HT-29 (cell line): Measurements from ENCODE around the gene MAPK9. TPM values are rescaled to one million over a fixed set of nuclear protein-coding genes. Genes with fewer than 3 reads are reported as not detected.
"Not testable (repeated sequence)": the region's sequence is repeated elsewhere in the genome, so short reads cannot be mapped to it uniquely, and the experiment has no call there.

Source experiments
- DNase-seq: peaks from one replicate; pipeline ENCODE4 v3.0.0-alpha.2; 2015; ENCODE audit warnings: low spot score
- total RNA-seq: library from RNA; depleted of rRNA; stranded (reverse); fragments of >200 nt; shearing (Covaris generic); gene quantifications from 2 replicates; pipeline ENCODE4 v1.2.3, GENCODE V29; 2014

MAPK9 gene
- total RNA-seq, 1 experiment from 2014 or later, result 24.0 TPM

GRCh38 chr5:180326989-180327565, 35.2 kb upstream of the MAPK9 start:
- no peak for DNase-seq

DNA sequence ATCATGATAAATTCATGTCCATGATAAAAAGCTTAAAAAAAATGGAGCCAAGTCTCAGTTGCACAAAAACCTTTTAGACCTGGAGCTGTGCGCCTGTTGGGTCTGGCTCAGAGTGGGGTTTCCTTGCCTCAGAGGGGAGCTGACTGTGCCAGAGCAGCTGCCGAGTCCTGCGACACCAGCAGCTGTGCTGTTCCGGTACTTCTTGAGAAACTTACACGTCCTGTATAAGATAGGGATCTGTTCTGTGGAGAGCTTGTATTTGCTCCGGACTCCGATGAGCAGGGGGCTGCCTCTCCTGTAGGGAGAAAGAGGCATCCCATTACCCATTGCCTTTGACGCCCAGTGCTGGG, 32.7 kb upstream of the MAPK9 start:
- no peak for DNase-seq

- no peak for DNase-seq
These were observed 32.2 kb upstream of the MAPK9 start for GRCh38 chr5:180323941-180324600.

DNA sequence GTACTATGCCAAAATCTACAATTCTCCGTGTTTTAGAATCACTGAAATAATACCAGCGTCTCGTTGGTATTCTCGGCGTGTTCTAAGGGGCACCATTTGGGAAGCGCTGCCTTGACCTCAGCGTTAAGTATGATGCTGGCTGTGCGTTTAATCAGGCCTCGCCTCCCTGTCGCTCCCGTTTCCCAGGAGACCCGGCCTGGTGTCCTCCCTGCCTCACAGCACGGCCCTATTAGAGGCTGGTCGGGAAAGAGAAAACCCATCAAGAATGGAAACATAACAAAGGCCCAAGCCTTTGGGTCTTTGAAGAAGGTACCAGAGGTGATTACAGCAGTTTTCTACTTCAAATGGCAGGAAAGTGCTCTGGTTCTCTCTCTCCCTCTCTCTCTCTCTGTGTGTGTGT, 31.3 kb upstream of the MAPK9 start:
- DNase-seq, result no peak

DNA sequence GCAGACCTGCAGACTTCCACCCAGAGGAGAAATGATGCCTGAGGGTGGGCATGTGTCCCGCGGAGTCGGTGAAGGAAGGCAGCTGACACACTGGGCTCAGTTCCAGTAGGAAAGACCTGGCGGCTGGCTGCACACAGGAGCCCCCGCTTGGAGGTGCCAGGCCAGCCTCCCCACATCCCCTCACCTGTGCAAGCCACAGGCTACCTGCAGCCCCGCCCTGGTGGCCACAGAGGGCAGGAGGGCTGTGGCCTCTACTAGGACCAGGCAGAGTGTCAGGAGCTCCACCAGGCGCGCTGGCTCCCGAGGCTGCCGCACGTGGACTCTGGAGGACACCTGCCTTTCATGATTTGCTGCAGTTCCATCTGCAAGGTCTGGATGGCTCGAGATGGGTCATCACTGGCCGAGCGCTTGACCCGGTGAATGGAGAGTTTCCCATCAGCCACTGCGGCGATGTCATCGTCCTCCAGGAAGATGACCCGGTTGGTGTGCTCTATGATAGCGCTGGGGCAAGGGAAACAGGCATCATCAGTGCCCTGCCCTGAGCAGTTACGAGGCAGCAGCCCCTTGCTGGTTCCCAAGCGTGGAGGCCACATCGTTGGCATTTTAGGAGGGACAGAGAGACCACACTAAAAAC, 26.7 kb upstream of the MAPK9 start:
- no peak for DNase-seq

DNA sequence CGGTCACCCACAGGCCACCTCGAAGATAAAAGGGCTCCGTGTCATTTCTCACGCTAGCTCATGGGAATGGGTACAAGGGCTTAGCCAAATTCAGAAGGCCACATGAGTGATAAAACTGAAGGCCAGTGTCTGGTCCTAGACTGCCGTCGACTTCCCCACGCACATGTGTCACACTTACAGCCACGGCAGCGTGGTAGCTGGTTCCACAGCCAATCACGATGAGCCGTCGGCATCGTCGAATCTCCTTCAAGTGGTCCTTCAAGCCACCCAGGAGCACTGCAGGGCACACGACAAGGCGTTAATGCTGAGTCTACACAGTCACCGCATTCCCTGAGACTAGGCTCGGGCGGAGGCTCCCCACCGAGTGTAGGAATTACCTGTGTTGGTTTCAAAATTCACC, 24.7 kb upstream of the MAPK9 start:
- no peak for DNase-seq

- peak; percentile 78 for DNase-seq
These were observed 23.9 kb upstream of the MAPK9 start for GRCh38 chr5:180315762-180316212.

DNA sequence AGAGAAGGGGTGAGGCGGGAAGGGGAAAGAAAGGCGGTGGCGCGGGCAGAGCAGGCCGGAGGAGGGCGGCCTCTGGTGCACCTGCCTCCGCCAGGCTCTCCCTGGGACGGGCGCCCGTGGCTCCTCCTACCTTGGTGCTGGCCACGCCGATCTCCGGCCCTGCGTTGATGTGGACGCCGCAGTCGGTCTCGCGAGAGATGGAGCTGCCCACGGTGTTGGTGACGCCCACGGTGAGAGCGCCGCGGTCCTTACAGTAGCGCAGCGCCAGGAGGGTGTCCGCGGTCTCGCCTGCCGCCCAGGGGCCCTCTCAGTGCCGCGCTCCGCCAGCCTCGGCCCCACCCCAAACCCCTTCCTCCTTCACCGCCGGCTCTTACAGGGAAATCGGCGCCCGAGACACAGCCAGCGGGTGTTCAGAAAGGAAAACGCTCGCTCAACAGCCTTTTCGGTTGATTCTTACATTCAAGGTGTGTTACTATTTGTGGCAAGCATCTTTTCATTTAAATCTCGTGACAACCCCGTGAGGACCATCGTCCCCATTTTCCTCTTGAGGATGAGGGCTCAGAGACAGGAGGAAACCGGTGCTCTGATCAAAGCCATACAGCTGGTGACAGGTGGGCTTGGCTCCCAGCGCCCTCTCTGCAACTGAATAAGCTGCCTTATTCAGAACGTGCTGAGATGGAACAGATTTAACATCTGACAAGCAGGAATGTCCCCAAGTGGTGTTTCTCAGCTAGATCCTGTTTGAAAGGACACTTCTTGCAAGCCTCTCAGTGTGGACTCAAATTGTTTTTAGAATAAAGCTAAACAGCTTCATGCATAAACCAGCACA, 22.0 kb upstream of the MAPK9 start:
- peak; percentile 89 for DNase-seq

GRCh38 chr5:180311216-180311615, 19.3 kb upstream of the MAPK9 start:
- DNase-seq, result no peak

- no peak for DNase-seq
These were observed 14.9 kb upstream of the MAPK9 start for GRCh38 chr5:180306796-180307195.

DNA sequence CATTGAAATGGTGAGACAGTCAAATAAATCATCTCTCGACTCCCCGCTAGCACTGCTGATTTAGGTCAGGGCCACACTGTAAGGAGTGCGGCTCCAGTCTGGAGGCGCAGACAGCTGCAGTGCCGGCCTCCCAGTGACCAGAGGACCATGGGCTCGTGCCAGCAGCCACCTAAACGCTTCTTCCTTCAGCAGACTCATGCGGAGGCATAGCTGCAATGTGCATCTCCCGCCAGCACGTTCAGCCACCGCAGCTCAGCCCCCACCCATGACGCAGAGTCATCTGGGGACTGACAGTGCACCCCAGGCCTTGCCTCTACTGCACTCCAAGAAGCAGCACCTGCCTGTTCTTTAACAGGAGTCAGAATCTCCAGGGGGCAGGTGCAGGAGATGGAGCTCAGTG, 13.6 kb upstream of the MAPK9 start:
- DNase-seq, result no peak

DNA sequence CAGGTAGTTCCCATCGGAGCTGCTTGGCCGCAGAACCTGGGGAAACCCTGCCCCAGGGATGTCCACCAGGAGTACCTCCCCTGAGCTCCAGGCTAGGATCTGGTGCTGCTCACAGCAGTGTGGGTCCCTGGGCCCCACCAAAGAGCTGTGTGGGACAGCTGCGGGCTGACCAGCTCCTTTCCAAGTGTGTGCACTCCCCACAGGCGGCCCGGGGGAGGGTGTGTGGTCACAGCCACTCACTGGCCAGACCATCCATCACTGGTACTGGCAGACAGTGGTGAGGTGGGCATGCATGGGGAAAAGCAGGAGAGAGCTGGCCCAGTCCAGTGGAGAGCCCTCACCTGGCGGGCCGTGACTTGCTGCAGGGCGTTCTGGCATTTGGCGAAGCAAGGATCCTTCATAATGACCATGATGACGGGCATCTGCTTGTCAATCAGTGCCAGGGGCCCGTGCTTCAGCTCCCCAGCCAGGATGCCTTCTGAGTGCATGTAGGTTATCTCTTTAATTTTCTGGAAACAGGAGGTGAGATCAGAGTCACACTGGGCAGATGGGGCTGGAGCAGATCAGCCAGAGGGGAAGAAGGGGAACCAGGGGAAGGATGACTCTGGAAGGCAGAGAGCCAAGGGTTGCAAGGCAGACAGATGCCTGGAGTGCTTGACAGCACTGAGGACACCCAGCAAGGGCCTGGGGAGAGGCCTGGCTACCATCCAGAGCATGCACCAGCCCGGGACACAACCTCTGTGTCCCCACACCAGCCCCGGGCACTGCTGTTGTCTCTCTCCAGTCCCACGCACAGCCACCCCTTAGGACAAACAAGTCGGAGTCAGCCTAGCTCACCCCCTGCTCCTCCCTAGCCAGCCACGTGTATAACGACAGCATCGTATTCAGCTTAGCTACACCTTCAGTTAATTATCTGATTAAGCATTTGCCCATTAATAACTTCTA, 12.8 kb upstream of the MAPK9 start:
- no peak for DNase-seq

DNA sequence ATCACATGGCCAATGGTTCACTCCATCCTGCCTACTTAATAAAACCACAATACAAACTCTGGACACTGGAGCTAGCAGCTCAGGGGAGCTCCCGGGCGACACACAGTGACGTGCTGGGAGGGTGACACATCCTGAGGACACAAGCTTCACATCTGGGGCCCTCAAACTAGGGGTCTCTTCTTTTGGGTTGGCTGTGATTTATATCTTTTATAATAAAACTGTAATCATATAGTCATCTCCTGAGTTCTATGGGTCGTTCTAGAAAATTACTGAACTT, 12.1 kb upstream of the MAPK9 start:
- DNase-seq, result no peak

DNA sequence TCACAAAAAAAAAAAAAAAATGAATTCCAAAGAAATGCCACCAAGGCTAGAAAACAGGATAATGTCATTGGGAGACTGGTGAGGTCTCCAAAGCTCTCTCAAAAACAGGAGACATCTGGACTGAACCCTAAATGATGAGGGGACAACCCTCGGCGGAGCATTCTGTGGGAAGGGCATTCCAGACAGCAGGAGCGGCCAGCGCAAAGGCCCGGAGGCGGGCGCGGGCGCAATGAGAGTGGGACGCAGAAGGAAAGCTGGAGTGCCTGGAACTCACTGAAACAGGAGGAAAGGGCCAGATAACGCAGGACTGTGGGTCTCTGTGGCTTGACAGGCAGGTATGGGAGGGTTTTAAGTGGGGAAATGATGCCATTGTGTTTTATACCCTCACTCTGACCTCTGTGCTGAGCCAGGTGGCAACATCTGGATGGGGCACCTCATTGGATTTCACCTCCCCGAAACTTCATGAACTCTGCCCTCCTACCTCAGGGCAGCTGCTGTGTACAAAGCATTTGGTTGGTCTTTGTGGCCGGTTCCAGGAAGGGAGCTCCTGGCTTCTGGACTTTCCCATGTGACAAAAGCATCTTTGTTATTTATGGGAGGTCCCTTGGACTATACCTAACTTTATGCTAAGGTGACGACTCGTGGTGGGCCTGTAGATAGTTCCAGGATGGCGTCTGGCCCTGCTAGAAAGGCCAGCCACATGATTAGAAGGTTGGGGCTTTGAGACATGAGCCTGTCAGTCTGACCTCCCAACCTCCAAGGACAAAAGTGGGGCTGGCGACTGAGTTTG, 11.5 kb upstream of the MAPK9 start:
- DNase-seq, result no peak

- no peak for DNase-seq
These were observed 10.4 kb upstream of the MAPK9 start for GRCh38 chr5:180302256-180302655.

DNA sequence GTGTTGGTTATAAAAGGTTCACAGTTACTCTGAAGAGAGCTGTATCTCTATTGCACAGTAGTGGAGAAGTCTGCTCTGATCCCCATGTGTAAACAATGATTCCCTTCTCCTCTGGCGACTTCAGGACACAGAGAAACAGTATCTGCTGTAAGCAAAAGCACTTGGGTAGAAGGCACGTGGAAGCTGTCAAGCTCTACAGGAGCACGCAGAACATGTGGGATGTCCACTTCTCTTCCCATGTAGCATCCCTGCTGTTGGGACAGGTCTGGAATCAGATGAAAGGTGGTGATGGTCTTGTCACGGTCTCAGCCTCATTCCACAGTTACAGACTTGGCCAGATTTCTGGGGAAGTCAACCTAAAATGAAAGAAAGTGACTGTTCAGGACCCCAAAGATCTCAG, 9.4 kb upstream of the MAPK9 start:
- no peak for DNase-seq

GRCh38 chr5:180299526-180299925, 7.6 kb upstream of the MAPK9 start:
- DNase-seq, result no peak

DNA sequence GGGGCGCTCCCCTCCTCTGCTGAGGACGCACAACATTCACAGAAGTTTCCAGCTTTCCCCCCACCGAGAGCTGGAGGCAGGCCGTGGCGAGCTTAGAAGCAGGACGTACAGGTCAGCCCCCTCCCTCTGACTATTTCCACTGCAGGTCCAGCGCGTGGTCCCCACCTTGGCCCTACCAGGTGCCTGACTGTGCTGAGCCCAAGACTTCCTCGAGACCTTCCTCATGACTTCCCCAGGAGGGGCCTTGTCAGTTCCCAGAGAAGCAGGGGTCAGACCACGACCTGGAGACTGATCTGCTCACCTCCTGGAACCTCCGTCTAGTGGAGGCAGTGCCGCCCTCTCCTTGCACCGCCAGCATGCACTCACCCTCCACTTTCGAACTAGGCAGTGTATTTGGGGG, 7.1 kb upstream of the MAPK9 start:
- not testable (repeated sequence) for DNase-seq

- DNase-seq, result no peak
These were observed 5.9 kb upstream of the MAPK9 start for GRCh38 chr5:180297587-180298282.

DNA sequence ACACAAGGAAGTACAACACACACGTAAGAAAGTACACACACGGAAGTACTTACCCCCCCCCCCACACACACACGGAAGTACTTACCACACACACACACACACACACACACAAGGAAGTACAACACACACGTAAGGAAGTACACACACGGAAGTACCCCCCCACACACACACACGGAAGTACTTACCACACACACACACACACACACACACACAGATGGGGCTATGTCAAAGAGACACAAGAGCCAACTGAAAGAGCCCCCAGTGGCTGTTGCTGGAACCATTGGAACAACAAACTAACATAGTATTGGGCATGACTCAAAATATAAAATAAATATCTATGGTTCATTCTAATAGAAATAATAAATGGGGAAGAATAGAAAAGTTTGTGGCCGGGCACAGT, 4.9 kb upstream of the MAPK9 start:
- DNase-seq, result no peak
